MM.1S (cell line): Measurements from ENCODE around the gene AGXT.

Experiments used
- DNase-seq: peaks from one replicate; pipeline ENCODE4 v3.0.0-alpha.2; 2015
- H2AFZ ChIP-seq: fragments of 300-600 bp; sonication (generic); 2 replicates; pipeline ENCODE4 v1.6.0; 2016; ENCODE audit warnings: antibody characterized with exemption, low read length
- H3F3A ChIP-seq: fragments of 300-600 bp; sonication (generic); 2 replicates; pipeline ENCODE4 v1.6.1; 2016; ENCODE audit warnings: mild to moderate bottlenecking, antibody characterized with exemption, low read length, moderate library complexity, mixed read lengths; ENCODE audit not compliant: insufficient read depth
- H3K27ac ChIP-seq: fragments of 300-600 bp; sonication (generic); 2 replicates; pipeline ENCODE4 v1.5.1; 2016; ENCODE audit warnings: mild to moderate bottlenecking, low read length
- H3K27me3 ChIP-seq: fragments of 300-600 bp; sonication (generic); replicated peaks from 2 replicates; pipeline ENCODE4 v1.6.0; 2016; ENCODE audit warnings: low read length; ENCODE audit not compliant: insufficient read depth
- H3K36me3 ChIP-seq: fragments of 300-600 bp; sonication (generic); replicated peaks from 2 replicates; pipeline ENCODE4 v1.6.1; 2016; ENCODE audit warnings: mild to moderate bottlenecking, low read length, mixed read lengths; ENCODE audit not compliant: insufficient read depth
- H3K4me1 ChIP-seq: fragments of 300-600 bp; sonication (generic); 2 replicates; pipeline ENCODE4 v1.6.1; 2016; ENCODE audit warnings: low read length, mixed read lengths
- H3K4me2 ChIP-seq: fragments of 300-600 bp; sonication (generic); 2 replicates; pipeline ENCODE4 v1.6.0; 2016; ENCODE audit warnings: low read depth, low read length
- H3K4me3 ChIP-seq: fragments of 300-600 bp; sonication (generic); 2 replicates; pipeline ENCODE4 v1.5.1; 2016; ENCODE audit warnings: low read length, mixed read lengths
- H3K79me2 ChIP-seq: fragments of 300-600 bp; sonication (generic); 2 replicates; pipeline ENCODE4 v1.6.1; 2016; ENCODE audit warnings: mixed run types, low read length, mixed read lengths
- H3K9ac ChIP-seq: fragments of 300-600 bp; sonication (generic); 2 replicates; pipeline ENCODE4 v1.6.1; 2016; ENCODE audit warnings: low read length, mixed read lengths
- H3K9me2 ChIP-seq: fragments of 300-600 bp; sonication (generic); replicated peaks from 2 replicates; pipeline ENCODE4 v1.6.1; 2016; ENCODE audit warnings: mild to moderate bottlenecking, low read length, mixed read lengths; ENCODE audit not compliant: insufficient read depth
- H3K9me3 ChIP-seq: fragments of 300-600 bp; sonication (generic); replicated peaks from 2 replicates; pipeline ENCODE4 v1.6.1; 2016; ENCODE audit warnings: mild to moderate bottlenecking, low read length, mixed read lengths; ENCODE audit not compliant: insufficient read depth
- H4K20me1 ChIP-seq: fragments of 300-600 bp; sonication (generic); 2 replicates; pipeline ENCODE4 v1.6.1; 2016; ENCODE audit warnings: mild to moderate bottlenecking, low read length, moderate library complexity, mixed read lengths; ENCODE audit not compliant: insufficient read depth
- CTCF ChIP-seq: fragments of 300-600 bp; sonication (generic); IDR thresholded peaks from 2 replicates; pipeline ENCODE4 v1.5.1; 2016; ENCODE audit warnings: antibody characterized with exemption, low read length, mixed read lengths
- EZH2 ChIP-seq: fragments of 300-600 bp; sonication (generic); optimal IDR thresholded peaks from 2 replicates; pipeline ENCODE3; 2017; ENCODE audit warnings: low read depth, mild to moderate bottlenecking, antibody characterized with exemption, low read length, mixed read lengths
- EZH2phosphoT487 ChIP-seq: fragments of 300-600 bp; sonication (generic); IDR thresholded peaks from 2 replicates; pipeline ENCODE4 v1.6.1; 2018; ENCODE audit warnings: antibody characterized with exemption, low read length

AGXT gene

DNA sequence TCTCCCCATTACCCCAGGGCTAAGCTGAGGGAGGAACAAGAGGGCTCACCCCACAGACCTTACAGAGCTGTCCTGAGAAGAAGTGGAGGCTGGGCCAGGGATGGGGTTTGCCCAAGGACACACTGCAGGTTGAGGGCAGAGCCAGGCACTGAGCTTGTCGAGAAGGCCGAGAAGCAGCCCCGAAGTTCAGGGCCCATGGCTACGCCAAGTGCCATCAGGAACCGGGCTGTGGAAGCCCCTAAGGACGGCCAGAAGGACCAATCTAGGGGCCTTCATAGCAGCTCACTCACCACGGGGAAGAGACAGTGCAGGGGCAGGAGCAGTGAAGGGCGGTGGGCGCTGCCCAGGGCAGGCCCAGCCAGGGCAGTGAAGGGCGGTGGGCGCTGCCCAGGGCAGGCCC, 18.6 kb upstream of the AGXT start:
- H3K4me1 ChIP-seq, result no peaks in the 10 kb centered on the region
- no peaks in the 10 kb centered on the region for H3K36me3 ChIP-seq
- no peaks in the 10 kb centered on the region for H3K9me2 ChIP-seq
- no peak overlapping the region for H3K4me3 ChIP-seq
- no peaks in the 10 kb centered on the region for H3K9me3 ChIP-seq
- TF ChIP-seq CTCF (no peak), EZH2phosphoT487 (no peak), EZH2 (no peak)
- no peaks in the 10 kb centered on the region for H3F3A ChIP-seq
- H3K27ac ChIP-seq, result no peak overlapping the region
- no peak overlapping the region for H3K4me2 ChIP-seq
- no peaks in the 10 kb centered on the region for H3K79me2 ChIP-seq
- H4K20me1 ChIP-seq, result no peaks in the 10 kb centered on the region
- no peak overlapping the region for H3K9ac ChIP-seq
- peaks cover 48% of the 10 kb centered on the region for H3K27me3 ChIP-seq
- no peak overlapping the region for H2AFZ ChIP-seq
- DNase-seq, result no peak

- Histone ChIP-seq H4K20me1 (no peaks in the 10 kb centered on the region), H3K9me2 (no peaks in the 10 kb centered on the region), H3K9me3 (no peaks in the 10 kb centered on the region), H3F3A (no peaks in the 10 kb centered on the region), H3K4me1 (no peaks in the 10 kb centered on the region), H2AFZ (no peak overlapping the region), H3K4me2 (no peak overlapping the region), H3K27ac (no peak overlapping the region), H3K27me3 (peaks cover 54% of the 10 kb centered on the region), H3K36me3 (no peaks in the 10 kb centered on the region), H3K4me3 (no peak overlapping the region), H3K79me2 (no peaks in the 10 kb centered on the region), H3K9ac (no peak overlapping the region)
- TF ChIP-seq EZH2, result no peak
- no peak for TF ChIP-seq EZH2phosphoT487
- no peak for TF ChIP-seq CTCF
- DNase-seq, result no peak
These were observed 17.9 kb upstream of the AGXT start for GRCh38 chr2:240850756-240851077.

DNA sequence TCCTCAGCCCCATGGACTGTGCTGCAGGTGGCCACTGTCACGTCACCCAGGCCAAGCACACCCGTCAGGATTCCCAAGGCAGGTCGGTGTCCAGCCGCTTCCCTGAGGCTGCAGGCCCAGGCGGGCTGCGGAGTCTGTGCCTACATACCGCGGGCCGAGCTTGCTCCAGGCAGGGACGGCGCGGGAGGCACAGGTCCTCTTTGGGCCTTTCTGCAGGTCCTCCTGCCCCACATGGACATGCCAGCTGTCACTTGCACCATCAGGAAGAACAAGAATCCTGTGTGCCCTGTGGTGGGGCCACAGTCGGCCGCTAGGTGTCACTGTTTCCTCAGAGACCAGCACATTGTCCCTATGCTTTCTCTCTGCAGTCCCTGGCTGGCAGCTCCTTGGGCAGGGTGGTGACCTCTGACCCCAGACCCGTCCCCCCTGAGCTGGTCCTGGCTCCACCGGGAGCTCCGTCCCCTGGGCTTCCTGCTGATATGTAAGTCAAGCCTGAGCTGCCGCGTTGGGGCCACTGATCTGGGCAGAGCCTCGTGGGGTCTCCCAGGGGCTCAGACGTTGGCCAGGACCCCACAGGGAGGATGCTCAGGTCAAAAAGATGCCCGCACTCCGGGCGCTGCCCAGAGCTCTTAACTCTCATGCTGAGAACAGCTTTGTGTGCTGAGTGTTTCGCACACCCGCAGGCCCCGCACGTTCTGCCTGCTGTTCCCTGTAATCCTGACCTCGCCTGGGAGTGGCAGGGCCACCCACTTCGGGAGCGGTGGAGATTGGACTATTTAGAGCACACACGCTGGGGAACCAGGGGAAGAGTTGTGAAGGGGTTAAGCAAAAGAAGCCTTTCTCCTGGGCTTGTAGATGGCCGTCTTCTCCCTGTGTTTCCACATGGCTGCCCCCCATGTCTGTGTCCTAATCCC, 17.3 kb upstream of the AGXT start:
- peaks cover 60% of the 10 kb centered on the region for H3K27me3 ChIP-seq
- no peaks in the 10 kb centered on the region for H4K20me1 ChIP-seq
- H3K4me2 ChIP-seq, result no peak overlapping the region
- no peaks in the 10 kb centered on the region for H3K9me3 ChIP-seq
- no peak overlapping the region for H2AFZ ChIP-seq
- no peak overlapping the region for H3K27ac ChIP-seq
- no peaks in the 10 kb centered on the region for H3F3A ChIP-seq
- no peaks in the 10 kb centered on the region for H3K79me2 ChIP-seq
- H3K9ac ChIP-seq, result no peak overlapping the region
- TF ChIP-seq CTCF (peak; percentile 81), EZH2 (no peak)
- peak; percentile 57 for DNase-seq
- H3K4me1 ChIP-seq, result no peaks in the 10 kb centered on the region
- H3K36me3 ChIP-seq, result no peaks in the 10 kb centered on the region
- H3K4me3 ChIP-seq, result no peak overlapping the region
- H3K9me2 ChIP-seq, result no peaks in the 10 kb centered on the region
